ENCODE data around the gene ADD2. TPM values are rescaled to one million over a fixed set of nuclear protein-coding genes. Genes with fewer than 3 reads are reported as not detected.
A peak's percentile ranks its signal among the peaks of the same experiment; 100 is the strongest.

ADD2 gene
- total RNA-seq, 1 experiment from 2014 or later: 63.9 TPM

DNA sequence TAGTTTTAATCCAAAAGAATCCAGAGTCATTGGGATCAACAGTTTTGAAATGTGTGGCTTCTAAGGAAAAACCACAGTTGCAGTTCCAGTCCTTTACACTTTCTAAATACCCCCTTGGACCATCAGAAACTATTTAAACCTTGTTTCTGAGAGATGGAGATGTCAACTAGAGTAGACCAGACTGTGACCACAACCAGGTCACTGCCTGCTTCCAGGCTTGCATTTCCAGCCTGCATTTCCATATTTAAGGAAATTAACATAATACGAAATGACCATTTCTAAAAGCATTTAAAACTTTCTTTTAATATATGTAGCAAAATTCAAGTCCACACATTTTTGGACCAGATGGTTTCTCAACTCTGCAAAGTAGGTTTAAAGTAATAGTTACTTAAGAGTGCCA is 38.4 kb downstream of the ADD2 start:
- Histone ChIP-seq H3K27me3 (ENCODE audit: control insufficient read depth, insufficient read depth, low read length) (no peaks in the 10 kb centered on the region), H3K36me3 (replicated peaks; ENCODE audit: control insufficient read depth, insufficient read depth, low read length) (no peaks in the 10 kb centered on the region; the same call in 1 of the 2 replicates), H3K4me3 (ENCODE audit: insufficient read depth, low read depth, low read length) (no peak overlapping the region)
- no peak for DNase-seq

- Histone ChIP-seq H3K4me3 (ENCODE audit: insufficient read depth, low read depth, low read length) (no peak overlapping the region), H3K36me3 (replicated peaks; ENCODE audit: control insufficient read depth, insufficient read depth, low read length) (no peaks in the 10 kb centered on the region; the same call in 1 of the 2 replicates), H3K27me3 (ENCODE audit: control insufficient read depth, insufficient read depth, low read length) (no peaks in the 10 kb centered on the region)
- peak; percentile 66 for DNase-seq
These were observed 39.9 kb downstream of the ADD2 start for GRCh38 chr2:70728128-70728527.

- Histone ChIP-seq H3K27me3 (ENCODE audit: control insufficient read depth, insufficient read depth, low read length) (no peaks in the 10 kb centered on the region), H3K36me3 (replicated peaks; ENCODE audit: control insufficient read depth, insufficient read depth, low read length) (no peaks in the 10 kb centered on the region; the same call in 1 of the 2 replicates), H3K4me3 (ENCODE audit: insufficient read depth, low read depth, low read length) (no peak overlapping the region)
- DNase-seq: peak; percentile 2
These were observed 40.9 kb downstream of the ADD2 start for GRCh38 chr2:70726947-70727725.

GRCh38 chr2:70725505-70725904 is 42.5 kb downstream of the ADD2 start:
- no peak overlapping the region for H3K4me3 ChIP-seq (ENCODE audit: insufficient read depth, low read depth, low read length)
- H3K36me3 ChIP-seq (replicated peaks; ENCODE audit: control insufficient read depth, insufficient read depth, low read length): no peaks in the 10 kb centered on the region; the same call in 1 of the 2 replicates
- DNase-seq: no peak
- no peaks in the 10 kb centered on the region for H3K27me3 ChIP-seq (ENCODE audit: control insufficient read depth, insufficient read depth, low read length)

GRCh38 chr2:70724366-70724765 is 43.6 kb downstream of the ADD2 start:
- no peaks in the 10 kb centered on the region for H3K27me3 ChIP-seq (ENCODE audit: control insufficient read depth, insufficient read depth, low read length)
- H3K36me3 ChIP-seq (replicated peaks; ENCODE audit: control insufficient read depth, insufficient read depth, low read length): no peaks in the 10 kb centered on the region; the same call in 1 of the 2 replicates
- DNase-seq: no peak
- no peak overlapping the region for H3K4me3 ChIP-seq (ENCODE audit: insufficient read depth, low read depth, low read length)

- Histone ChIP-seq H3K4me3 (ENCODE audit: insufficient read depth, low read depth, low read length) (no peak overlapping the region), H3K36me3 (replicated peaks; ENCODE audit: control insufficient read depth, insufficient read depth, low read length) (no peaks in the 10 kb centered on the region; the same call in 1 of the 2 replicates), H3K27me3 (ENCODE audit: control insufficient read depth, insufficient read depth, low read length) (no peaks in the 10 kb centered on the region)
- DNase-seq: no peak
These were observed 44.6 kb downstream of the ADD2 start for GRCh38 chr2:70723286-70723885.

- Histone ChIP-seq H3K36me3 (replicated peaks; ENCODE audit: control insufficient read depth, insufficient read depth, low read length) (no peaks in the 10 kb centered on the region; the same call in 1 of the 2 replicates), H3K27me3 (ENCODE audit: control insufficient read depth, insufficient read depth, low read length) (no peaks in the 10 kb centered on the region), H3K4me3 (ENCODE audit: insufficient read depth, low read depth, low read length) (no peak overlapping the region)
- no peak for DNase-seq
These were observed 47.9 kb downstream of the ADD2 start for GRCh38 chr2:70720124-70720523.

DNA sequence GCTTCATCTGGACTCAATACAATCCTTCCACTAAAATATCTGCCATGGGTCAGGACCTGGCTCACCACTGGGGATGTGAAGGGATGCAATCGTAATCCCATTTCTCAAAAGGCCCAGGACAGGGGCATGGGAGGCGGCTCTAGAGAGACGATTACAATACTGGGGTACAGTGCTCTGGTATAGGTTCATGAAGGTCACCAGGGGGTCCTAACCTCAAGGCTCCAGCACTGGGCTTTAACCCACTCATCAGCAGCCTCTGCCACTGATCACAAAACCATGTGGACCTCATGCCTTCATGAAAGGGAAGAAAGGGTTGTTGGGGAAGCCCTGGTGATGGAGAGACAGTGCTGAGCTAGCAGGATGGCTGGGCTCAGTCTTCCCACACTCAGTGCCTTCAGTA is 48.8 kb downstream of the ADD2 start:
- no peak overlapping the region for H3K4me3 ChIP-seq (ENCODE audit: insufficient read depth, low read depth, low read length)
- no peaks in the 10 kb centered on the region for H3K27me3 ChIP-seq (ENCODE audit: control insufficient read depth, insufficient read depth, low read length)
- H3K36me3 ChIP-seq (replicated peaks; ENCODE audit: control insufficient read depth, insufficient read depth, low read length): no peaks in the 10 kb centered on the region; the same call in 1 of the 2 replicates
- DNase-seq: no peak

- H3K4me3 ChIP-seq (ENCODE audit: insufficient read depth, low read depth, low read length): no peak overlapping the region
- no peak for DNase-seq
- H3K27me3 ChIP-seq (ENCODE audit: control insufficient read depth, insufficient read depth, low read length): no peaks in the 10 kb centered on the region
- H3K36me3 ChIP-seq (replicated peaks; ENCODE audit: control insufficient read depth, insufficient read depth, low read length): no peaks in the 10 kb centered on the region; the same call in 1 of the 2 replicates
These were observed 49.3 kb downstream of the ADD2 start for GRCh38 chr2:70718736-70719135.

DNA sequence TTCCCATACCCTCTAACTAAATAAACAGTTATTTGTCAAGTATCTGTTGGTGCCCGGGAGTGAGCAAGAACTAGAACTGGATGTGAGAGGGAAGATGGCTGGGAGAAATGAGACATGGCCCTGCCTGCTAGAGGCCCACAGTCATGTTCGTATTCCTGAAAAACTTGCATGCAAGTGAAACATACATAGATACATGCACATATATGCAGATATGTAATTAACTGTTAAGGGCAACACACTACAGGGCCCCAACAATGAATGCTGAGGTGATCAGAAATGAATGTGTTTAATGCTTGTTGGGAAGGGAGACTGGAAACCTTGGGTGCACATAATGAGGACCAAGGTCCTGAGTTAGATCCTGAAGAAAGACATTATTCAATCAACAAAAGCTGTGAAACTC is 49.8 kb downstream of the ADD2 start:
- DNase-seq: no peak
- Histone ChIP-seq H3K4me3 (ENCODE audit: insufficient read depth, low read depth, low read length) (no peak overlapping the region), H3K36me3 (replicated peaks; ENCODE audit: control insufficient read depth, insufficient read depth, low read length) (no peaks in the 10 kb centered on the region; the same call in 1 of the 2 replicates), H3K27me3 (ENCODE audit: control insufficient read depth, insufficient read depth, low read length) (no peaks in the 10 kb centered on the region)

DNA sequence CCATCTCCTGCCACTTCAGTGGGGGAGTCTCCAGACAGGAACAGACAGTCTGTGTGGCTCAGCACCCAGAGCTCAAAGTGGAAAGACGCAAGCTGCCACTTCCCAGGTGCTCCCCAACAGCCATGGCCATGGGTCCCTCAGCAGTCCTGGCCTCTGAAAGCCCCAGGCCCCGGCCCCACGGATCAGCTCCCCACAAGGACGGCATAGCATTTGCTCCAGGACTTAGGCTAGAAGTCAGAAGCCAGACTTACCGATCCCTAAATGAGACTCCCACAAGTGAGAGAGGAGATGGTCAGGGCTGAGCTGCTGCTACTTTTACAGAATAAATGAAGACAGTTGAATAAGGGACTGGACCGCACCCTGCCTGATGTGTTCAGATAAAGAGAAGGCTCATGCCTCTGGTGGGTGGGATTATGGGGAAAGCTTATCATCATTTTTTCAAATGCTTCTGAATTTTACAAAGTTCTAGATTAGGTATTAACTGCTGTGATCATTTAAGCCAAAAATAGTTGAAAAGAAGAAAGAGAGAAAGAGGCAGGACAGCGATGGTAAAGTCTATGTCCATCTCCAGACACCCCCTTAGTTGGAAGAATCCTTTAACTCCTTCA is 50.5 kb downstream of the ADD2 start:
- peaks cover 3% of the 10 kb centered on the region for H3K36me3 ChIP-seq (replicated peaks; ENCODE audit: control insufficient read depth, insufficient read depth, low read length)
- DNase-seq: no peak
- H3K4me3 ChIP-seq (ENCODE audit: insufficient read depth, low read depth, low read length): no peak overlapping the region
- H3K27me3 ChIP-seq (ENCODE audit: control insufficient read depth, insufficient read depth, low read length): no peaks in the 10 kb centered on the region

- no peak for DNase-seq
- Histone ChIP-seq H3K4me3 (ENCODE audit: insufficient read depth, low read depth, low read length) (no peak overlapping the region), H3K27me3 (ENCODE audit: control insufficient read depth, insufficient read depth, low read length) (no peaks in the 10 kb centered on the region)
These were observed 51.0 kb downstream of the ADD2 start for GRCh38 chr2:70716951-70717350.

DNA sequence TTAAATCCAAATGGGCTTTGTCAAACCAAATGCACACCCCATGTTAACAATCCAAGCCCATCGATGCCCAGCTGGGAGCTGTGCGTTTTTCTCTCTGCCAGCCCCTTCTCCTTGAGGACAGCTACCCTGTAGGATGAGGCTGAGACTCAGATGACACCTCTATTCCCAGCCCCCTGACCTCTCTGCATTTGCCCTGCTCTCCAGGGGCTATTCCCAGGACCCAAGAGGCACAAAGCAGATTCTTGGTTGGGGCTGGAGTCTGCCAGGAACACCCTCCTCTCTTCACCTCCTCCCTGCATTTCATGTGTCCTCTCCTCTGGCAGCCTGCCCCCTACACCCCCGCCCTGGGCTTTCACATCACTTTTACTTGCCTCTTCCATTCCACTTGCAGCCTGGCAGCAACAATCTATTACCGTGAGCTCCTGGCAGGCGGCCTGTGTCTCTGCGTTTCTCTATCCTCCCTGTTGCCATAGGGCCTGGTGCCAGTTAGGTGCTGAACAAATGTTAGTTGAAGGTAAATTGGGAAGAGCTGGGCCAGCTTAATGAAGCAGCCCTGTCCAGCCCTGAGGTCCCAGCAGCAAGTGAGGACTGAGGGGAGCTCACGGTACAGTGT is 51.8 kb downstream of the ADD2 start:
- no peak for DNase-seq
- no peaks in the 10 kb centered on the region for H3K27me3 ChIP-seq (ENCODE audit: control insufficient read depth, insufficient read depth, low read length)
- H3K4me3 ChIP-seq (ENCODE audit: insufficient read depth, low read depth, low read length): no peak overlapping the region
- peaks cover 5% of the 10 kb centered on the region for H3K36me3 ChIP-seq (replicated peaks; ENCODE audit: control insufficient read depth, insufficient read depth, low read length)

More at GRCh38 chr2:70716951-70717350, 51.0 kb downstream of the ADD2 start:
- H3K36me3 ChIP-seq (replicated peaks; ENCODE audit: control insufficient read depth, insufficient read depth, low read length): peaks cover 5% of the 10 kb centered on the region

GRCh38 chr2:70715071-70715985 is 52.7 kb downstream of the ADD2 start:
- Histone ChIP-seq H3K4me3 (ENCODE audit: insufficient read depth, low read depth, low read length) (no peak overlapping the region), H3K27me3 (ENCODE audit: control insufficient read depth, insufficient read depth, low read length) (no peaks in the 10 kb centered on the region), H3K36me3 (replicated peaks; ENCODE audit: control insufficient read depth, insufficient read depth, low read length) (peaks cover 6% of the 10 kb centered on the region)
- DNase-seq: no peak
